LNCaP clone FGC (cell line): ENCODE data around the gene ZBTB22.
A peak's percentile ranks its signal among the peaks of the same experiment; 100 is the strongest.
"Not testable (repeated sequence)": the region's sequence is repeated elsewhere in the genome, so short reads cannot be mapped to it uniquely, and the experiment has no call there.

Source experiments
- DNase-seq: peaks from one replicate; pipeline ENCODE4 v3.0.0-alpha.2; 2011; ENCODE audit warnings: low read depth
- H3K4me3 ChIP-seq: 2 replicates; pipeline ENCODE4 v1.5.1; 2011; ENCODE audit warnings: mild to moderate bottlenecking, low read depth, low read length, control low read depth
- CTCF ChIP-seq: IDR thresholded peaks from 2 replicates; pipeline ENCODE4 v1.5.1; 2012; ENCODE audit warnings: mild to moderate bottlenecking; ENCODE audit not compliant: control insufficient read depth, insufficient read depth; ENCODE audit errors: extremely low read depth

The ZBTB22 gene

GRCh38 chr6:33347816-33348215, 30.3 kb upstream of the ZBTB22 start:
- no peak for TF ChIP-seq CTCF
- H3K4me3 ChIP-seq, result no peak overlapping the region
- DNase-seq, result no peak

DNA sequence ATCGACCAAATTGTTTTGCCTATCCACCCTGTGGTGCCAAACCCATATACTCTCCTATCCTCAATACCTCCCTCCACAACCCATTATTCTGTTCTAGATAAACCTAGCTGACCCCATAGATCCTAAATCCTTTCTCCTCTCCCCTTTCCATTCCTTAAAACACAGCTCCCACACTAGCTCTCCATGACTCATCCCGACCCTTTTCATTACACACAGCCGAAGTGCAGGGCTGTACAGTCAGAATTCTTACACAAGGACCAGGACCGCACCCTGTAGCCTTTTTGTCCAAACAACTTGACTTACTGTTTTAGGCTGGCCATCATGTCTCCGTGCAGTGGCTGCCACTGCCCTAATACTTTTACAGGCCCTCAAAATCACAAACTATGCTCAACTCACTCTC, 29.4 kb upstream of the ZBTB22 start:
- DNase-seq, H3K4me3 ChIP-seq: not testable (repeated sequence)

GRCh38 chr6:33344701-33345697, 27.5 kb upstream of the ZBTB22 start:
- TF ChIP-seq CTCF, result peak; percentile 53
- H3K4me3 ChIP-seq, result no peak overlapping the region
- DNase-seq, result peak; percentile 62

DNA sequence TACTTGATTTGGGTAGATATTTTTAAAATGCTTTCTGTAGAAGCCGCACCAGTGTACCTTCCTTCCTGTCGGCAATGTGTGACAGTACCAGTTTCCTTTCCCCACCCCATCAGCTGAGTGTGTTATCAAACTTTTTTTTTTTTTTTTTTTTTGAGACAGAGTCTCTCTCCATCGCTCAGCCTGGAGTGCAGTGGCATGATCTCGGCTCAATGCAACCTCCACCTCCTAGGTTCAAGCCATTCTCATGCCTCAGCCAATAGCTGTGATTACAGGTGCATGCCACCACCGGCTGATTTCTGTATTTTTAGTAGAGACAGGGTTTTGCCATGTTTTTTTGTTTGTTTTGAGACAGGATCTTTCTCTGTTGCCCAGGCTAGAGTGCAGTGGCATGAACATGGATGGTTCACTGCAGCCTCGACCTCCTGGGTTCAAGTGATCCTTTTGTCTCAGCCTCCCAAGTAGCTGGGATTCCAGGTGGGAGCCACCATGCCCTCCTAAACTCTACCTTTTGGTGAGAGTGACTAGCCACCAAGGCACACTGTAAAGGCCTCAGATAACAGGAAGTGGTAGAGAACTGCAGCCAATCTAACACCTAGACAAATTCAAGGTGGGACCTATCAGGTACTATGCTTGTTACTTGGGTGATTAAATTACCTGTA, 26.5 kb upstream of the ZBTB22 start:
- TF ChIP-seq CTCF, result no peak
- DNase-seq, result no peak
- H3K4me3 ChIP-seq, result no peak overlapping the region

GRCh38 chr6:33343606-33343952, 26.0 kb upstream of the ZBTB22 start:
- not testable (repeated sequence) for H3K4me3 ChIP-seq, DNase-seq

GRCh38 chr6:33339193-33339592, 21.6 kb upstream of the ZBTB22 start:
- no peak for TF ChIP-seq CTCF
- DNase-seq, result no peak
- no peak overlapping the region for H3K4me3 ChIP-seq

GRCh38 chr6:33336495-33336894, 19.0 kb upstream of the ZBTB22 start:
- no peak for DNase-seq
- TF ChIP-seq CTCF, result no peak
- H3K4me3 ChIP-seq, result no peak overlapping the region

DNA sequence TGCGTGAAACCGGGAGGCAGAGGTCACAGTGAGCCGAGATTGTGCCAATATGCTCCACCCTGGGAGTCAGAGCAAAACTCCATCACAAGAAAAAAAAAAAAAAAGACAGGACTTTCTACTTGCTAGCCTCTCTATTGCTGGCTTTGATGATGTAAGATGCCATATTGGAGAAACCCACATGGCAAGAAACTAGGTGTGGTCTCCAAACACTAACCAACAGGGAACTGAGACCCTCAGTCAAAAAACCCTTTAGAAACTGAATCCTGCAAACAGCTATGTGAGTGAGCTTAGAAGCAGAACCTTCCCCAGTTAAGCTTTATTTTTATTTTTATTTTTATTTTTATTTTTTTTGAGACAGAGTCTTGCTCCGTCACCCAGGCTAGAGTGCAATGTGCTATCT, 18.4 kb upstream of the ZBTB22 start:
- no peak for TF ChIP-seq CTCF
- H3K4me3 ChIP-seq, result no peak overlapping the region
- no peak for DNase-seq
